Measurements from ENCODE around the gene FLYWCH2.

Gene FLYWCH2

DNA sequence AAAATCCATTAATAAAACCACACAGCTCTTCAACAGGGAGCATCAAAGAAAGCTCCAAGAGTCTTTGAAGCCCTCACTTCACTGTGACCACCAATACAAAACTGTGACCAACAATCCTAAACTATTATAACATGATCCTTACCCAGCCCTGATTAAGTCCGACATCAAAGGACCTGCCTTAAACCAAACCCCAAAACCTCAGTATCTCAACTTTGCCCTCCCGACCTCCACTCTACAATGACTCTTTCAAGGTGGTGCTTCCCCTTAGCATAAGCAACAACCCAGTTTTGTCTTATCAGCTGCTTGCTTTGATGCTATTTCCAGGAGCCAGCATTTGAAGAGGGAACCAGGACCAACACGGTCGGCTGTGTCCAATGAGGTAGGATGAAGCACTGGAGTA, 16.6 kb upstream of the FLYWCH2 start:
- H3K4me3 ChIP-seq (ENCODE audit: low read depth, low read length), result no peak overlapping the region
- no peak for DNase-seq (ENCODE audit: low read depth)
- TF ChIP-seq CTCF (IDR thresholded peaks at IDR 0.05; ENCODE audit: low read depth, low read length) (no peak), MAX (IDR thresholded peaks at IDR 0.05; ENCODE audit: low read depth, low read length) (no peak), POLR2A (IDR thresholded peaks at IDR 0.05; ENCODE audit: extremely low read depth, insufficient read length) (no peak), MYC (IDR thresholded peaks at IDR 0.05; ENCODE audit: low read depth, low read length) (no peak)

- H3K4me3 ChIP-seq (ENCODE audit: low read depth, low read length), result peak overlapping the region; percentile 60
- no peak for DNase-seq (ENCODE audit: low read depth)
- no peak for TF ChIP-seq MYC (IDR thresholded peaks at IDR 0.05; ENCODE audit: low read depth, low read length)
- TF ChIP-seq CTCF (IDR thresholded peaks at IDR 0.05; ENCODE audit: low read depth, low read length), result no peak
- TF ChIP-seq MAX (IDR thresholded peaks at IDR 0.05; ENCODE audit: low read depth, low read length), result no peak
- no peak for TF ChIP-seq POLR2A (IDR thresholded peaks at IDR 0.05; ENCODE audit: extremely low read depth, insufficient read length)
These were observed 15.4 kb upstream of the FLYWCH2 start for GRCh38 chr16:2867661-2867986.

DNA sequence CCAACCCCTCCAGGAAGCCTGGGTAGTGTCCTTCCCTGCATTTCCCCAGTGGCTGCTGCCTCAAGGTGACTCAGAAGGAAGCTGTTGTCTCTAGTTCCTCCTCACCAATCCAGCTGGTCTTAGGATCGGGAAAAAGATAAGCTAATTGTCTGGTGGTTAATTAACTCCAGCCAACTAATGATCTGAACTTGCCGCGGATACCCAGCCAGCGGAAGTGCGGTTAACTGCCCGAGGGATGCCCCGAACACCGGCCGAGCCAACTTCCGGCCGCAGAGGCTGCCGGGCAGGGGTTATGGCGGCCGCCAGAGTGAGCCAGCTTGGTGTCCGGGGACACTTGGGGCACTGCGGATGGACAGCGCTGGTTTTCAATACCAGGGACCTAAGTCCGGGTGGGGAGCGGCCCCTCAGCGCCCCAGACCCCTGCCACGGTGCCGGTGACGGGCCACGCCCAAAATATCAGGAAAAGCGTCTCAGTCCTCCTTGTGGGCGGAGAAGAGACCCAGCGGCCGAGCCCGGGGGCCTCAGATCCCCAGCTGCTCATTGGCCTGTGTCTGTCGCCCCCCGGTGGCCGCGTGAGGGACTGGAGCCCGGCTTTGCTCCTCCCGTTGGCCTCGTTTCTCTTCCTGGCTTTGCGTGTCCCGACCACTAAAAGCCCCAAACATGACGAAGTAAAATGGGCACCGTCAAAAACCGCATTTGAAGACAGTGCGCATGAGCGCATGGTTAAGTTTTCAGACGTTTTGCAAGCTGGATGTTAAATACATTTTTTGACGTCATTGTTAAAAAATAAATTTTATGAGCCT, 14.8 kb upstream of the FLYWCH2 start:
- TF ChIP-seq MAX (IDR thresholded peaks at IDR 0.05; ENCODE audit: low read depth, low read length), result peak; percentile 28; the same call in 1 of the 2 replicates
- TF ChIP-seq POLR2A (IDR thresholded peaks at IDR 0.05; ENCODE audit: extremely low read depth, insufficient read length), result peak; percentile 63
- TF ChIP-seq CTCF (IDR thresholded peaks at IDR 0.05; ENCODE audit: low read depth, low read length), result peak; percentile 75
- peak; percentile 28; the same call in 1 of the 2 replicates for TF ChIP-seq MYC (IDR thresholded peaks at IDR 0.05; ENCODE audit: low read depth, low read length)
- H3K4me3 ChIP-seq (ENCODE audit: low read depth, low read length), result peak overlapping the region; percentile 60
- peak; percentile 95 for DNase-seq (ENCODE audit: low read depth)

GRCh38 chr16:2871926-2872325, 11.1 kb upstream of the FLYWCH2 start:
- no peak for DNase-seq (ENCODE audit: low read depth)
- no peak for TF ChIP-seq MYC (IDR thresholded peaks at IDR 0.05; ENCODE audit: low read depth, low read length)
- no peak for TF ChIP-seq MAX (IDR thresholded peaks at IDR 0.05; ENCODE audit: low read depth, low read length)
- no peak for TF ChIP-seq POLR2A (IDR thresholded peaks at IDR 0.05; ENCODE audit: extremely low read depth, insufficient read length)
- TF ChIP-seq CTCF (IDR thresholded peaks at IDR 0.05; ENCODE audit: low read depth, low read length), result no peak
- H3K4me3 ChIP-seq (ENCODE audit: low read depth, low read length), result no peak overlapping the region

DNA sequence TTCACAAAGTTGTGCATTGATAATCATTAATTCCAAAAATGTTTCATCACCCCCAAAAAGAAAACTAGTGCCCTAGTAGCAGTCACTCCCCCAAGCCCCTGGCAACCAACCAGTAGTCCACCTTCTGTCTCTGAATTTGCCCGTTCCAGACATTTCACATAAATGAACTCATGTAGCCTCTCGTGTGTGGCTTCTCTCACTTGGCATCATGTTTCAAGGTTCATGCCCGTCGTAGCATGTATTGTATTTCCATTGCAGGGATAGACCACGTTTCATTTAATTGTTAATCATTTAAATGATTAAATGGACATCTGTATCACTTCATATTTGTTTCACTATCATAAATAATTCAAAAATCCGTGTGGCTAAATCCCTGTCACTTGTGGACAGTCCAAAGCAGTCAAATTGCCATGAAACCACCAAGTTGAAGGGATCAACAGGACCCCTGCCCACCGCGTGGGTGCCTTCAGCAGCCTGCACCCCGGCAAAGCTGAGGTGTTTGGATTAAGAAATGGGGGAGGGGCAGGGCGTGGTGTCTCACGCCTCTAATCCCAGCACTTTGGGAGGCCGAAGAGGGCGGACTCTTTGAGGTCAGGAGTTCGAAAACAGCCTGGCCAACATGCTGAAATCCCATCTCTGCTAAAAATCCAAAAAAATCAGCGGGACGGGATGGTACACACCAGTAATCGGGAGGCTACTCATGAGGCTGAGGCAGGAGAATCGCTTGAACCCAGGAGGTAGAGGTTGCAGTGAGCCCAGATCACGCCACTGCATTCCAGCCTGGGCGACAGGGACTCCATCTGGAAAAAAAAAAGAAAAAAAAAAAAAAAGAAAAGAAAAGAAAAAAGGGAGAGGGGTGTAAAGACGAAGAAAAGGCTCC, 8.7 kb upstream of the FLYWCH2 start:
- no peak for TF ChIP-seq POLR2A (IDR thresholded peaks at IDR 0.05; ENCODE audit: extremely low read depth, insufficient read length)
- TF ChIP-seq MAX (IDR thresholded peaks at IDR 0.05; ENCODE audit: low read depth, low read length), result no peak
- no peak for TF ChIP-seq MYC (IDR thresholded peaks at IDR 0.05; ENCODE audit: low read depth, low read length)
- no peak for TF ChIP-seq CTCF (IDR thresholded peaks at IDR 0.05; ENCODE audit: low read depth, low read length)
- DNase-seq (ENCODE audit: low read depth), result no peak
- no peak overlapping the region for H3K4me3 ChIP-seq (ENCODE audit: low read depth, low read length)

Data from NB4 (cell line).